MCF 10A (cell line): Measurements from ENCODE around the gene IL2RA. TPM values are rescaled to one million over a fixed set of nuclear protein-coding genes. Genes with fewer than 3 reads are reported as not detected.

ENCODE experiments used
- BruUV-seq: library from RNA; stranded (reverse); fragments of 400-500 nt; replicated peaks from 2 replicates; lab custom pipeline; 2021; lab: Mats Ljungman, UMichigan
- CTCF ChIA-PET: fragments of 300-600 bp; sonication (Branson Sonifier 250); formaldehyde crosslinking; extraction: SDS; loops from one replicate; lab custom pipeline; 2021; ENCODE audit warnings: antibody characterized with exemption, inconsistent platforms; lab: Yijun Ruan, JAX
- POLR2A ChIA-PET: fragments of 300-600, 350-650 bp; sonication (Branson Sonifier 250); formaldehyde crosslinking; extraction: SDS; loops from one replicate; lab custom pipeline; 2020; ENCODE audit warnings: antibody characterized with exemption, inconsistent platforms; lab: Yijun Ruan, JAX
- DNase-seq: peaks from one replicate; pipeline ENCODE4 v3.0.0-alpha.2; 2018; ENCODE audit not compliant: unreplicated experiment
- H3K27ac Mint-ChIP-seq: one replicate; pipeline ENCODE4 v1.8.0; 2022; ENCODE audit warnings: mild to moderate bottlenecking, low read depth, mixed read lengths; ENCODE audit not compliant: unreplicated experiment
- H3K27me3 Mint-ChIP-seq: one replicate; pipeline ENCODE4 v1.8.0; 2022; ENCODE audit warnings: mixed read lengths; ENCODE audit not compliant: insufficient read depth, unreplicated experiment
- H3K36me3 Mint-ChIP-seq: one replicate; pipeline ENCODE4 v1.8.0; 2022; ENCODE audit warnings: mild to moderate bottlenecking, moderate library complexity, mixed read lengths; ENCODE audit not compliant: insufficient read depth, unreplicated experiment
- H3K4me1 Mint-ChIP-seq: one replicate; pipeline ENCODE4 v1.8.0; 2022; ENCODE audit warnings: mixed read lengths; ENCODE audit not compliant: insufficient read depth, unreplicated experiment
- H3K4me3 Mint-ChIP-seq: one replicate; pipeline ENCODE4 v1.8.0; 2022; ENCODE audit warnings: mild to moderate bottlenecking, moderate library complexity, mixed read lengths; ENCODE audit not compliant: unreplicated experiment
- H3K9me3 Mint-ChIP-seq: one replicate; pipeline ENCODE4 v1.8.0; 2022; ENCODE audit warnings: mixed read lengths; ENCODE audit not compliant: unreplicated experiment
- intact Hi-C: fragments of 100-400 bp; cut with micrococcal nuclease; formaldehyde crosslinking; loops from 2 replicates; pipeline ENCODE4 v1.14.1; 2022
- total RNA-seq: library from RNA; stranded (reverse); gene quantifications from 2 replicates; pipeline ENCODE4 v1.2.3, GENCODE V29; 2022
- TF ChIP-seq, protein P1 (sequence below): fragments of 200-600 bp; IDR thresholded peaks from one replicate; pipeline ENCODE4 v1.8.0; 2022; ENCODE audit warnings: antibody characterized with exemption, mild to moderate bottlenecking; ENCODE audit not compliant: unreplicated experiment

IL2RA gene
- total RNA-seq, 1 experiment from 2014 or later, result not detected

DNA sequence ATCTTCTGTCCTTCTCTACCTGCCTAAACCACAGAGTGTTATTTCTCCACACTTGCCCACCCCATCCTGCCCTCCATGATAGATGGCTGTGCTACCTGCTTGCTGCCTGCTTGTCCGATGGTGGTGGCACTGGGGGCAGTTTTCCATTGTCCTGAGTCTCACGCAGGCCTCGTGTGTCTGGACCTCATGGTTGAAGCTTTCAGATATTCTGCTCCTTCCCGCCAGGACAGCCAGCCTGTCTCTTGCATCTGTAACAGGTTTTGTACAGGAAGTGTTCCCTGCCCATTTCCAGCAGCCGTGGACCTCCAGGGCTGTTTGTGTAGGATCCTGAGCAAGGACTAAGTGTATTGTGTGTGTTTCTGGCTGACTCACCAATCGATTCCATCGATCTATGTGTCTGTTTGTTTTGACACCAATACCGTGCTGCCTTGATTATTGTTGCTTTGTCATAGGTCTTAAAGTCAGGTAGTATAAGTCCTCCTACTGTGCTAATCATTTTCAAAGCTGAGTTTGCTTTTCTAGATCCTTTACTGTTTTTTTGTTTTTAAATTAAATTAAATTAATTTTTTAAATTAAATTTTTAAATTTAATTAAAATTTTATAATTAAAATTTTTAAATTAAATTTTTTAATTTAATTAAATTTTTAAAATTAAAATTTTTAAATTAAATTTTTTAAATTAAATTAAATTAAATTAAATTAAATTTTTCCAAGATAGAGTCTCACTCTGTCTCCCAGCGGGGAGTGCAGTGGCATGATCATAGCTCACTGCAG lies 93.3 kb downstream of the IL2RA start:
- intact Hi-C loops, result no loop called here
- DNase-seq, result no peak
- Mint-ChIP-seq H3K9me3 (no peaks in the 10 kb centered on the region), H3K4me1 (peaks cover 10% of the 10 kb centered on the region), H3K27me3 (no peaks in the 10 kb centered on the region), H3K4me3 (no peak overlapping the region), H3K36me3 (peaks cover 4% of the 10 kb centered on the region), H3K27ac (no peak overlapping the region)
- TF ChIP-seq, protein P1, sequence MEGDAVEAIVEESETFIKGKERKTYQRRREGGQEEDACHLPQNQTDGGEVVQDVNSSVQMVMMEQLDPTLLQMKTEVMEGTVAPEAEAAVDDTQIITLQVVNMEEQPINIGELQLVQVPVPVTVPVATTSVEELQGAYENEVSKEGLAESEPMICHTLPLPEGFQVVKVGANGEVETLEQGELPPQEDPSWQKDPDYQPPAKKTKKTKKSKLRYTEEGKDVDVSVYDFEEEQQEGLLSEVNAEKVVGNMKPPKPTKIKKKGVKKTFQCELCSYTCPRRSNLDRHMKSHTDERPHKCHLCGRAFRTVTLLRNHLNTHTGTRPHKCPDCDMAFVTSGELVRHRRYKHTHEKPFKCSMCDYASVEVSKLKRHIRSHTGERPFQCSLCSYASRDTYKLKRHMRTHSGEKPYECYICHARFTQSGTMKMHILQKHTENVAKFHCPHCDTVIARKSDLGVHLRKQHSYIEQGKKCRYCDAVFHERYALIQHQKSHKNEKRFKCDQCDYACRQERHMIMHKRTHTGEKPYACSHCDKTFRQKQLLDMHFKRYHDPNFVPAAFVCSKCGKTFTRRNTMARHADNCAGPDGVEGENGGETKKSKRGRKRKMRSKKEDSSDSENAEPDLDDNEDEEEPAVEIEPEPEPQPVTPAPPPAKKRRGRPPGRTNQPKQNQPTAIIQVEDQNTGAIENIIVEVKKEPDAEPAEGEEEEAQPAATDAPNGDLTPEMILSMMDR, result no peak
- CTCF ChIA-PET, result no interaction called here
- BruUV-seq, result no TSS peak
- POLR2A ChIA-PET, result interaction anchor here (0.5 kb wide), 1 partner anchor 250 kb away, joined by 3 read pairs; no protein-coding TSS in a partner anchor

DNA sequence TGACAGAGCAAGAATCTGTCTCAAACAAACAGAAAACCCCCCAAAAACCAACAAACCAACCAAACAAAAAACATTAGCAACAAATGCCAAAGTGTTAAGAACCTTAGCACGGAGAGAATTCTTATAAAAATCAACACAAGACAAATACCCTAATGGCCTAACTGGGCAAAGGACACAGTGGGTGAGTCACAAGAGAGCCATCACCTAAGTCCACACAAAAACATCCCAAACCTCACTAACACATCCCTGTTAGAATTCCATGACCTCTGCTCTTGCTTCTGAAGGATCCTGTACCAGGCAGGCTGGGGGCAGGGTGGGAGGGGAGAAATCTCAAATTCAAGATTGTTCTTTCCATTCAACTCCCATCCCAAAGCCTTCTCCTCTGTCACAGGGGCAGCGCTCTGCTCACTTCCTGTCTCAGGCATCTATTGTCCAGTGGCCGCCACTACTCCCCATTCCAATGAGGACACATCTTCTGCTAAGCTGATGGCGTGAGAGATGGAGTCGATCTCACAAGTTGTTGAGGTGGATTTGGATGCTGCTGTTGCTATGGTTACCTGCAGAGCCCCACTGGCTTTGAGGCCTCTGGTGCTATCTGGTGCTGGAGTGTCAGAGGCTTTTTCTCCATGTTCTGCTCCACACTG lies 94.0 kb downstream of the IL2RA start:
- no peaks in the 10 kb centered on the region for H3K9me3 Mint-ChIP-seq
- CTCF ChIA-PET, result interaction anchor here (0.9 kb wide), 1 partner anchor 18 kb away, joined by 3 read pairs; no protein-coding TSS in a partner anchor
- H3K4me3 Mint-ChIP-seq, result no peak overlapping the region
- peaks cover 4% of the 10 kb centered on the region for H3K36me3 Mint-ChIP-seq
- H3K27me3 Mint-ChIP-seq, result no peaks in the 10 kb centered on the region
- POLR2A ChIA-PET, result no interaction called here
- DNase-seq, result no peak
- intact Hi-C loops, result no loop called here
- TF ChIP-seq, protein P1, result no peak
- BruUV-seq, result no TSS peak
- H3K27ac Mint-ChIP-seq, result no peak overlapping the region
- H3K4me1 Mint-ChIP-seq, result peaks cover 10% of the 10 kb centered on the region

DNA sequence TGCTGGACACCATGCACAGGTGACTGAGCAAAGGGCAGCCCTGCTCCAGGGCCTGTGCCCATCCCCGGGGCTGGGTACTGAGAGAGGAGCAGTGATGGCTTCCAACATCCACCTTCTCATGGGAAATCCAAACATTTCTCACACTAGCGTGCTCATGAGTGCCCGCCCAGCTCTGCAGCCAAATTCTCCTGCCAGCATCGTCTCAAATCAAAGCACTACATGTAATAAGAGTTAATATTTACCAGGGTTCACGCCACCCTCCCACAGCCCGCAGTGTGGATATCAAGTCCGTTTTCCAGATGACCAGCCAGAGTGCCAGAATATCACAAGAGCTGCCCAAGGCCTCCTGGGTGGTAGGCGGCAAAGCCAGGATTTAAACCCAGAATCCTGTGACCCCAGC lies 96.9 kb downstream of the IL2RA start:
- Mint-ChIP-seq H3K36me3 (peaks cover 4% of the 10 kb centered on the region), H3K4me1 (no peaks in the 10 kb centered on the region), H3K27me3 (no peaks in the 10 kb centered on the region), H3K9me3 (no peaks in the 10 kb centered on the region), H3K4me3 (no peak overlapping the region), H3K27ac (no peak overlapping the region)
- ChIA-PET POLR2A (interaction anchor here (0.7 kb wide), 1 partner anchor 11 kb away, joined by 3 read pairs; no protein-coding TSS in a partner anchor), CTCF (no interaction called here)
- DNase-seq, result no peak
- intact Hi-C loops, result no loop called here
- BruUV-seq, result no TSS peak
- TF ChIP-seq, protein P1, result no peak

DNA sequence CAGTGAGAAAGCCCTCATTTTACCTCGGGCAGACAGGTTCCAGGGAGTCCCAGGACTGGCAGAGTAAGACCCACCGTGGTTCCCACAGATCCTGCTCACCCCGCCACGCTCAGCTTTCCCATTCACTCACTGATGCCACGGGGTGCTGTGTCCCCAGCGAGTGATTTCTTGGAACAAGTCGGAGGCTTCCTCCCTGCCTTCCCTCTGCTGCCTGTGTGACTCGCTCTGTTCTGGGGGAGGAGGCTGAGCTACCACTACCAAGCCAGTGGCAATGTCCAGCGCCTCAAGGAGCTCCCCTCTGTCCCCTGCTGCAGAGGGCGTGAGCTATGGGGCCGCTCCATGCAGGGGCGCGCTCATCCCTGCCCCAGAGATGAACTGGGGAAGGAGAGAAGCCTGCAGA lies 97.4 kb downstream of the IL2RA start:
- no peaks in the 10 kb centered on the region for H3K9me3 Mint-ChIP-seq
- ChIA-PET POLR2A (interaction anchor here (0.7 kb wide), 1 partner anchor 12 kb away, joined by 3 read pairs; no protein-coding TSS in a partner anchor), CTCF (interaction anchor here (0.6 kb wide), 1 partner anchor 145 kb away, joined by 3 read pairs; no protein-coding TSS in a partner anchor)
- peaks cover 4% of the 10 kb centered on the region for H3K36me3 Mint-ChIP-seq
- no peaks in the 10 kb centered on the region for H3K4me1 Mint-ChIP-seq
- no peak overlapping the region for H3K27ac Mint-ChIP-seq
- no peak for DNase-seq
- no peaks in the 10 kb centered on the region for H3K27me3 Mint-ChIP-seq
- H3K4me3 Mint-ChIP-seq, result no peak overlapping the region
- intact Hi-C loops, result no loop called here
- TF ChIP-seq, protein P1, result no peak
- no TSS peak for BruUV-seq
